CD4-positive, alpha-beta T cell treated with Interleukin-6 at 100 ng/mL for 8 hours (primary cell): ENCODE measurements around the gene HSPD1.
A peak's percentile ranks its signal among the peaks of the same experiment; 100 is the strongest.

Source experiments
- DNase-seq: peaks from one replicate; pipeline ENCODE4 v3.0.0-alpha.2; 2020; ENCODE audit warnings: mixed read lengths, low spot score

HSPD1 gene

DNA sequence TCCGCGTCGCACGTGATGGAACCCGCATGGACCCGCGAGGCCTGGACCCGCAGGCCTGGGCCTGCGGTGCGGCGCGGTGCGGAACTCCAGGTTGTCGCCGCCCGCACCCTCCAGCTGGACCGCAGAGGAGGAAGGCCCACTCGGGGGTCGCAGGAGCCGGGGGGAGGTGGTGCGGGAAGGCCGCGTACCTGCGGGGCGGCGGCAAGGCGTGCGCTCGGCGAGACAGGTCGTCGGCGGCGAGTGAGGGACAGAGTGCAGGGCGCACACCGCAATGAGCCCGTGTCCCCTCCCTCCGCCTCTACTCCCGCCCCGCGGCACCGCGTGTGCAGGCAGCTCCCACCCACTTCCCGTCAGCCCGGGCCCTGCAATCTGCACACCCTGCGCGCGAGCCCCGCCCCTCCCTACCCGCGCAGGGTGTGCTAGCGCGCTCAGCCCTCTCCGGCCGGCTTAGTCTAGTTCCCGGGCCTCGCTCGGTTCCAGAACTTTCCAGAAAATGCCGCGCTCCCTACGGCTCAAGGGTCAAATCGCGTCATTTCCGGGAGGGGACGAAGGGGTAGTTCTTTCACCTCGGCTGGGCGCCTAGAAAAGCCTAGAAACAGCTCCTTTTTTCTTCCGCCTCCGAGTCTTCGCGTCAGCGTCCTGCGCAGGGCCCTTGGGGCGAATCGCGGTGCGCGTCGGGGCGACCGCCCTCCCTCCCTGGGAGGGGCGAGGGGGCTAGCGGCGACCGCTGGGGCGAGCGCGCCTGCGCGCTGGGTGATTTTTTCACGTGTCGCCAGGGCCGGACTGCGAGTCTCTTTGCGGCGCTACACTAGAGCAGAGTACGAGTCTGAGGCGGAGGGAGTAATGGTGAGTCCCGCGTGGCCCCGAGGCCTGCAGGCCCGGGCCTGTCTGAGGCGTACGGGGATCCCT is at the start of gene HSPD1, which contains the start of gene HSPE1:
Gene HSPD1, minus strand, starts transcription at position 247 of the 909 bp plus-strand sequence. CDS start 992 bp downstream, outside the sequence.
Gene HSPE1, plus strand, starts transcription at position 786 of the 909 bp plus-strand sequence. Its CDS starts 58 bp downstream, at position 844.
- peak; percentile 95 for DNase-seq

GRCh38 chr2:197548582-197548981 is 48.9 kb upstream of the HSPD1 start:
- DNase-seq = no peak

DNA sequence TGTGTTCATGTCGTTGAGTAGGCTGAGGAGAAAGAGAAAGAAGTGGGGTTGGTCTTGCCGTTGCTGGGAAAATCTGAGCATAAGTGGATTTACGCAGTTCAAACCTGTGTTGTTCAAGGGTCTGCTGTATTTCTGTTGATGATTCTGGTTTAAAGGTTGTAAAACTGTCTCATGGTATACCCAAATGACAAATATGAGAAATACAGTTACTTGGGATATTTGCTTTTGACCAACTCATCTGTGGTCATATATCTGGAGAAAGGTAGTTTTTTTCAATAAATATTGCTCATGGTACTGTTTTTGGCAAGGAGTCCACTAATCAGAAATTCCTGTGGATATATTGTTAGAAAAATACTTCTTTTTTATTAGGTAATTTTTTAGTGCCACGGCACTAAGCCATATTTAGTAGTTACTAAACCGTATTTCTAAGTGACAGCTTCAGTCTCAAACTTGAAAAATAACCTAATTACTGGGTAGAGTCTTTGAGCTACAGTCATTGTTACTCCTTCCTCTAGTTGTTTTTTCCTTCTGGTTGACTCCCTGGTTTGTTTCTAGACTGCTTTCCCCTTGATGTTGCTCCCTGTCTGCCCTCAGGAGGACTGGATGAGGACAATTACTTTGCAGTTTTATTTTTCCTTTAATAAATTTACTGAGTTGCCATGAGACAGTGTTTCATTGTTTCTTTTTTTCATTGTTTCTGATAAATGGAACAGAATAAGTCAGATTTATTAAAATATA is 47.7 kb upstream of the HSPD1 start:
- no peak for DNase-seq

- DNase-seq = no peak
Observed at GRCh38 chr2:197543206-197543605, 43.6 kb upstream of the HSPD1 start.

DNA sequence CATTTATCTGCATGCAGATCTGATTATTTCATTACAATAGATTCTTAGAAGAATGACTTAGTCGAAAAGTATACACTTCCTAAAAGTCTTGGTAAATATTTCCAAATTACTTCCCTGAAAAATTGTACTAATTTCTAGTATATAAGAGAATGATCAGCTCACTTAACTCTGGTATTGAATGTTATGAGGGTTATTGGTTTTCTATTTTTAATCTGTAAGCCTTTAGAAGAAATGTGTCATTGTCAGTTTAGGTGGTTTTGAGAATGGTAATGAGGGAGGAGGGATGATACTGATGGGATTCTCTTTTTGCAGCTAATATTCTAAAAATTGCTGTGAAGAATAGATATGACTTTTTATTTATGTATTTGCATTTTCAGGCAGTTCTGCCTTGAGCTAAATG is 40.1 kb upstream of the HSPD1 start:
- no peak for DNase-seq

GRCh38 chr2:197538412-197538811 is 38.8 kb upstream of the HSPD1 start:
- no peak for DNase-seq

DNA sequence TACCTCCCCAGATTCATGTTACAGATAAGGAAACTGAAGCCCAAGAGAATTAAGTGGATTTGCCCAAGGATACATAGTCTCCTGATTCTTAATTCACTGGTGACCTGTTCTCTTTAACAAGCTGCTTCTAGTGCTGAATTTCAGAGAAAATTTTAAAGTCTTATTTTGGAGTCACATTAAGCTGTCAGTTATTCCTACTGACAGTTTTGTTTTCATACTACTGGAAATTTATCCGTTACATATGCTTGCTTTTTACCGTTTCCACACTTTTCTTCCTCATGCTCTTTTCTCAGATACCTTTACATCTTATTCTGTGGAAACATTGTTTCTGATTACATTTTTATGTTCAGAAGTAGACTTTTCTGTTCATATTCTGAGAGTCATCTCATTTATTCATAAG is 17.5 kb upstream of the HSPD1 start:
- no peak for DNase-seq

DNA sequence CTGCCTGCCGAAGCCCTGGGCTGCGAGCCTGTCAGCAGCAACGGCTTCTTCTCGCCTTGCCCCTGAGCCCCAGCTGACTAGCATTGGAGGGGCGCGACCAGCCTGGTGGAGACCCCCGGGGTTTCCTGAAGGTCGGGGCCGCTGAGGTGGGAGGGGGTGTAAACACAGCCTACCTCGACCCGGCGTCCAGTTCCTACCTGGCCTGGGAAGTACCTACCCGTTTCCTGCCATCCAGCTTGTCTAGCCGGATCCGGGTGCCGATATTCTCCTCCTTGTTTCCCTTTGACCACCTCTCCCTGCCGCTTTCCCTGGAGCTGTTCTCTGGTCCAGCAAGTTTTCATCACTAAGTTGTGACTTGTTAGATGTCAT is 16.7 kb upstream of the HSPD1 start:
- DNase-seq = peak; percentile 12

GRCh38 chr2:197515739-197516392 is 16.2 kb upstream of the HSPD1 start, which contains the start of gene MOB4:
Gene MOB4 (plus strand): TSS chr2:197516066. CDS start chr2:197516087, 21 bp downstream.
- peak; percentile 90 for DNase-seq

GRCh38 chr2:197515315-197515738 is 15.7 kb upstream of the HSPD1 start:
- DNase-seq = peak; percentile 7

DNA sequence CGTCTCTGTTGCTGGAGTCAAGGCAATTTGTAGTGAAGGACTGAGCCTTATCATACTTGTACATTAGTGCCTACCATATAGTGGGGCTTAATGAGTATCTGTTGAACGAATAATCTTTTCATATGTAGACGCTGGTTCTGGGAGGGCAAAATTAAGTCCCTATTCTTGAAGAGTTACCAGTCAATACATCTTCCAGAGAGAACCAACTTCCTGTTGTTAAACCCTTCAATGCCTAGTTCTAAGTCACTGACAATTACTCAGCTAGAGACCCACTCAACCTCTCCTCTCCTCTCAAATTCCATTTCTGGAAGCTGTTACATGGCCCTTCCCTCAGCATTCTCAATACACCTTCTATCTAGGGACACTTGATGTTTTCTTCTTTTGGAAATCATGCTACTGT is 15.1 kb upstream of the HSPD1 start:
- DNase-seq = peak; percentile 7

DNA sequence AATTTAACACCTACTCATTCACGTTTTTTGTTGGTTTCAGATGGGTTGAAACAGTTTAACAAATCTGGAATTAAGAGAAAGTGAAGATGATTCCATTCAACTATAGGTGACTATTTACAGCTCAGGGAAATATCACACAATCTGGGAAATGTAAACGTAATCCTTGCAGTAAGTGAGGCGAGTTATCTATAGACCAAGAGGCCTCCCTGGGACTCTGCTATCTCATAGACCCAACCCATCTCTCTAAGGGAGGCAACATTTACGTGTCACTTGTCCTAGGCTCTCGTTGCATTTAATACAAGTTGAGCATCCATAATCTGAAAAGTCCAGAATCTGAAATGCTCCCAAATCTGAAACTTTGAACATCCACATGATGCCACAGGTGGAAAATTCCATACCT is 14.3 kb upstream of the HSPD1 start:
- no peak for DNase-seq

- no peak for DNase-seq
Observed at GRCh38 chr2:197506658-197507057, 7.0 kb upstream of the HSPD1 start.

DNA sequence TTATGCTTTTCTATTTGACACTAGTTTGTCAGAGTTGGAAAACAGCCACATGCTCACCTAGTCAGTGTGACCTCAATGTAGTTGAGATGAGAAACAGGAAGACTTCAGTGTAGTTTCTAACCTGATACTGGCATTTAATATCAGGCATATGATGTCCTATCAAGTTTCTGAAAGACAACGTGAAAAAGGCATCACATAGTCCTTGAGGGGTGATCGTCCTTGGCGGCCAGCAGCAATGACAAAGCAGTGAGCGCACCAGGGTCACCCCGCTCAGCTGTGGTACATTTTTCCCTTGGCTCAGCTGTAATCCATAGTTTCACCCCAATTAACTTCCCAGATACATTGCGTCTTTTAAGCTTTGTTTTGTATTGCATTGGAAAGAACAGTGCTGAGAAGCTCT is 4.9 kb upstream of the HSPD1 start:
- no peak for DNase-seq

DNA sequence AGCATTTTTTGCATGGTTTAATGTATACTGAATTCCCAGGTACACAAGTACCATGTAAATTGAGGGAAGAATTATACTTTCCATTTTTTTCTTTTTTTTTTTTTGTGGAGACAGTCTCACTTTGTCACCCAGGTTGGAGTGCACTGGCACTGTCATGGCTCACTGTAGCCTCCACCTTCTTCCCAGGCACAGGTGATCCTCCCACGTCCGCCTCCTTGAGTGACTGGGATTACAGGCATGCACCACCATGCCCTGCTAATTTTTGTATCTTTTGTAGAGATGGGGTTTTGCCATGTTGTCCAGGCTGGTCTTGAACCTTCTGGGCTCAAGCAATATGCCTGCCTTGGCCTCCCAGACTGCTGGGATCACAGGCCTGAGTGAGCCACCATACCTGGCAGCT is 4.4 kb upstream of the HSPD1 start:
- DNase-seq = no peak

GRCh38 chr2:197502685-197503084 is 3.0 kb upstream of the HSPD1 start:
- no peak for DNase-seq

GRCh38 chr2:197502201-197502600 is 2.6 kb upstream of the HSPD1 start:
- no peak for DNase-seq

GRCh38 chr2:197500503-197501131 is 977 bp upstream of the HSPD1 start:
- no peak for DNase-seq

GRCh38 chr2:197498937-197499593 is 575 bp downstream of the HSPD1 start:
- peak; percentile 33 for DNase-seq

DNA sequence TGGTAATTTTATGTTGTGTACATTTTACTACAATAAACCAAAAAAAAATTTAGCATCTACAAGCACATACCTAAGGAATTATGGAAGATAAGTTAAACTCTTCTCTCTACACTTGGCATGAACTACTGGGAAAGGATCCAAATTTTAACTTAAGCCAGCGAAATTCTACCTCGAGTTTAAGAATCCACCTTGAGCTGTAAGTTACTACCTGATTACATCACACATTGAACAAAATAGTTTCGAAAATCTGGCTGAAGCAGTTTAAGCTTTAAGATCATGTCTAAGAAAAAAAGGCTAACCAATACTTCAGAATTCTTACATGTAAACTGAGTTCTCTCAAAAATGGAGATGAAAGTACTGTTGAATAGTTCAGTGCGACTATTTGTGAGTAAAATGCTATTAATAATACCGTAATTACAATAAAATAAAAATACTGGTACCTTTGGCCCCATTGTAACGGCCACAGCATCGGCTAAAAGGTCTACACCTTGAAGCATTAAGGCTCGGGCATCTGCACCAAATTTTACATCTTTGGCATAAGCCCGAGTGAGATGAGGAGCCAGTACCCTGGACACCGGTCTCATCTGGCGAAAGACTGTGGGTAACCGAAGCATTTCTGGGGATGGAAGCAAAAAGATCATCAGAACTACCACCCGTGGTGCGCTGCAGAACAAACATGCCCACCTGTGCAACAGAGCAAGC is 1.3 kb downstream of the HSPD1 start:
- DNase-seq = no peak

- no peak for DNase-seq
Observed at GRCh38 chr2:197497326-197497725, 2.3 kb downstream of the HSPD1 start.
